CD14-positive monocyte (primary cell): Measurements from ENCODE around the gene EDEM1. TPM values are rescaled to one million over a fixed set of nuclear protein-coding genes. Genes with fewer than 3 reads are reported as not detected.
A peak's percentile ranks its signal among the peaks of the same experiment; 100 is the strongest.

Experiments
- DNase-seq, 3 donors: peaks; one replicate each; pipeline ENCODE4 v3.0.0-alpha.2; 2011 to 2022
- H2AFZ ChIP-seq: 2 replicates; pipeline ENCODE4 v1.6.0; 2012; ENCODE audit warnings: mild to moderate bottlenecking, low read depth, low read length, inconsistent platforms; ENCODE audit not compliant: insufficient read depth, poor library complexity, severe bottlenecking
- H3K27ac ChIP-seq, 2 donors: 1 replicate in 1 of 2; 2 replicates in 1 of 2; pipeline ENCODE4 v1.5.1; 2012 to 2013; ENCODE audit warnings: low read length in 2 of 2, control low read depth in 1 of 2, inconsistent platforms in 1 of 2, low read depth in 1 of 2, mild to moderate bottlenecking in 1 of 2
- H3K27me3 ChIP-seq, 2 donors: one replicate each; pipeline versions ENCODE4 v1.6.0 to v1.6.1; 2011 to 2013; ENCODE audit warnings: low read length in 2 of 2; ENCODE audit not compliant: control insufficient read depth in 2 of 2, insufficient read depth in 2 of 2
- H3K36me3 ChIP-seq, 2 donors: replicated peaks in 1 of 2; 1 replicate in 1 of 2; 2 replicates in 1 of 2; pipeline versions ENCODE4 v1.5.1 to v1.6.1; 2012 to 2013; ENCODE audit warnings: low read length in 2 of 2, control low read depth in 1 of 2, inconsistent platforms in 1 of 2, mild to moderate bottlenecking in 1 of 2; ENCODE audit not compliant: insufficient read depth in 2 of 2, control insufficient read depth in 1 of 2
- H3K4me1 ChIP-seq, 2 donors: 1 replicate in 1 of 2; 2 replicates in 1 of 2; pipeline versions ENCODE4 v1.5.1 to v1.6.1; 2012 to 2013; ENCODE audit warnings: low read length in 2 of 2, control low read depth in 1 of 2, inconsistent platforms in 1 of 2, mild to moderate bottlenecking in 1 of 2, moderate library complexity in 1 of 2; ENCODE audit not compliant: insufficient read depth in 2 of 2, control insufficient read depth in 1 of 2
- H3K4me2 ChIP-seq: replicated peaks from 2 replicates; pipeline ENCODE3; 2012; ENCODE audit warnings: low read length, moderate library complexity, mild to moderate bottlenecking; ENCODE audit not compliant: poor library complexity, severe bottlenecking; ENCODE audit errors: extremely low read depth
- H3K4me3 ChIP-seq, 3 experiments: fragments of 200-600 bp in 1 of 3; sonication (generic) in 1 of 3; replicated peaks in 1 of 3; 1 replicate in 2 of 3; 2 replicates in 1 of 3; pipeline ENCODE4 v1.5.1; 2011 to 2013; ENCODE audit warnings: low read length in 3 of 3, mild to moderate bottlenecking in 3 of 3, control low read depth in 2 of 3, low read depth in 2 of 3, inconsistent platforms in 1 of 3, moderate library complexity in 1 of 3
- H3K79me2 ChIP-seq: 2 replicates; pipeline ENCODE4 v1.6.0; 2012; ENCODE audit warnings: mild to moderate bottlenecking, control low read depth, inconsistent platforms, low read length, moderate library complexity; ENCODE audit not compliant: insufficient read depth
- H3K9ac ChIP-seq: 2 replicates; pipeline ENCODE4 v1.6.0; 2017; ENCODE audit warnings: low read length, mild to moderate bottlenecking; ENCODE audit not compliant: insufficient read depth, poor library complexity, severe bottlenecking
- H3K9me3 ChIP-seq, 2 donors: replicated peaks in 1 of 2; 1 replicate in 1 of 2; 2 replicates in 1 of 2; pipeline versions ENCODE4 v1.5.1 to v1.6.1; 2012 to 2013; ENCODE audit warnings: low read length in 2 of 2, control low read depth in 1 of 2; ENCODE audit not compliant: control insufficient read depth in 1 of 2, insufficient read depth in 1 of 2
- H4K20me1 ChIP-seq: 2 replicates; pipeline ENCODE4 v1.6.0; 2012; ENCODE audit warnings: mild to moderate bottlenecking, low read length, control low read depth, moderate library complexity; ENCODE audit not compliant: insufficient read depth
- H3K27ac Mint-ChIP-seq, 7 donors: one replicate each; pipeline ENCODE4 v1.8.0; 2020; ENCODE audit warnings: mild to moderate bottlenecking in 7 of 7, mixed read lengths in 7 of 7, moderate library complexity in 6 of 7, inconsistent platforms in 2 of 7
- H3K27me3 Mint-ChIP-seq, 3 donors: one replicate each; pipeline ENCODE4 v1.8.0; 2021 to 2022; ENCODE audit warnings: low read depth in 3 of 3, mild to moderate bottlenecking in 3 of 3, mixed read lengths in 3 of 3, moderate library complexity in 3 of 3, inconsistent platforms in 1 of 3
- H3K36me3 Mint-ChIP-seq, 2 donors: one replicate each; pipeline ENCODE4 v1.8.0; 2020; ENCODE audit warnings: mixed read lengths in 2 of 2, inconsistent platforms in 1 of 2, mild to moderate bottlenecking in 1 of 2
- H3K4me1 Mint-ChIP-seq: one replicate; pipeline ENCODE4 v1.8.0; 2020; ENCODE audit warnings: mild to moderate bottlenecking, mixed read lengths
- H3K4me3 Mint-ChIP-seq, 2 donors: one replicate each; pipeline ENCODE4 v1.8.0; 2020; ENCODE audit warnings: mild to moderate bottlenecking in 2 of 2, mixed read lengths in 2 of 2, moderate library complexity in 1 of 2
- H3K9me3 Mint-ChIP-seq, 7 donors: one replicate each; pipeline ENCODE4 v1.8.0; 2020 to 2022; ENCODE audit warnings: mixed read lengths in 7 of 7, mild to moderate bottlenecking in 6 of 7, moderate library complexity in 6 of 7, inconsistent platforms in 2 of 7
- CTCF ChIP-seq: fragments of 200-600 bp; IDR thresholded peaks from one replicate; pipeline ENCODE4 v1.8.0; 2022; ENCODE audit warnings: antibody characterized with exemption, mild to moderate bottlenecking
- WGBS: methylation state at CpG from one replicate; pipeline ENCODE4 v1.1.5; 2013; ENCODE audit warnings: missing lambda C conversion rate; ENCODE audit not compliant: insufficient coverage; 5-methylcytosine and 5-hydroxymethylcytosine counted together
- intact Hi-C, 2 donors: fragments of 100-400 bp; cut with micrococcal nuclease; formaldehyde crosslinking; loops; one replicate each; pipeline versions ENCODE4 v1.15.0 to v1.15.1; 2023
- polyA plus RNA-seq, 3 donors: library from polyadenylated mRNA; depleted of rRNA in 1 of 3; unstranded in 2 of 3; stranded (reverse) in 1 of 3; fragments of 300-500 nt in 2 of 3; fragments of >200 nt in 1 of 3; fragmentation: Illumina TruSeq in 2 of 3; gene quantifications; 1 replicate in 2 of 3; 2 replicates in 1 of 3; pipeline ENCODE4 v1.2.3, GENCODE V29; 2012 to 2021

EDEM1 gene
- polyA plus RNA-seq, 3 donors: 17.5 to 31.7 (median 23.7) TPM

GRCh38 chr3:5160321-5160720 lies 27.2 kb upstream of the EDEM1 start:
- H3K79me2 ChIP-seq: peaks cover 100% of the 10 kb centered on the region
- peaks cover 0 to 2% (median 0%) of the 10 kb centered on the region in 3 donors for H3K27me3 Mint-ChIP-seq
- H2AFZ ChIP-seq: no peak overlapping the region
- no peaks in the 10 kb centered on the region for H3K9me3 ChIP-seq
- H3K9ac ChIP-seq: no peak overlapping the region
- H3K4me1 ChIP-seq: peaks cover 5 to 9% of the 10 kb centered on the region in 2 donors
- peaks cover 100% of the 10 kb centered on the region for H4K20me1 ChIP-seq
- peaks cover 1 to 20% of the 10 kb centered on the region in 2 donors for H3K36me3 Mint-ChIP-seq
- H3K36me3 ChIP-seq: peaks cover 0 to 7% of the 10 kb centered on the region in 2 donors
- no CpG with 5 or more reads among the region's 3 CpGs for WGBS
- H3K4me2 ChIP-seq: no peak overlapping the region
- DNase-seq: no peak
- H3K27ac ChIP-seq: peak overlapping the region in 1 of 2 donors; percentile 10
- H3K27me3 ChIP-seq: no peaks in the 10 kb centered on the region
- intact Hi-C loops: no loop called here
- no peak overlapping the region for H3K4me3 ChIP-seq
- peak overlapping the region in 1 of 7 donors; percentile 46 for H3K27ac Mint-ChIP-seq
- no peak for TF ChIP-seq CTCF
- H3K4me1 Mint-ChIP-seq: peaks cover 44% of the 10 kb centered on the region
- no peak overlapping the region for H3K4me3 Mint-ChIP-seq
- H3K9me3 Mint-ChIP-seq: no peaks in the 10 kb centered on the region

DNA sequence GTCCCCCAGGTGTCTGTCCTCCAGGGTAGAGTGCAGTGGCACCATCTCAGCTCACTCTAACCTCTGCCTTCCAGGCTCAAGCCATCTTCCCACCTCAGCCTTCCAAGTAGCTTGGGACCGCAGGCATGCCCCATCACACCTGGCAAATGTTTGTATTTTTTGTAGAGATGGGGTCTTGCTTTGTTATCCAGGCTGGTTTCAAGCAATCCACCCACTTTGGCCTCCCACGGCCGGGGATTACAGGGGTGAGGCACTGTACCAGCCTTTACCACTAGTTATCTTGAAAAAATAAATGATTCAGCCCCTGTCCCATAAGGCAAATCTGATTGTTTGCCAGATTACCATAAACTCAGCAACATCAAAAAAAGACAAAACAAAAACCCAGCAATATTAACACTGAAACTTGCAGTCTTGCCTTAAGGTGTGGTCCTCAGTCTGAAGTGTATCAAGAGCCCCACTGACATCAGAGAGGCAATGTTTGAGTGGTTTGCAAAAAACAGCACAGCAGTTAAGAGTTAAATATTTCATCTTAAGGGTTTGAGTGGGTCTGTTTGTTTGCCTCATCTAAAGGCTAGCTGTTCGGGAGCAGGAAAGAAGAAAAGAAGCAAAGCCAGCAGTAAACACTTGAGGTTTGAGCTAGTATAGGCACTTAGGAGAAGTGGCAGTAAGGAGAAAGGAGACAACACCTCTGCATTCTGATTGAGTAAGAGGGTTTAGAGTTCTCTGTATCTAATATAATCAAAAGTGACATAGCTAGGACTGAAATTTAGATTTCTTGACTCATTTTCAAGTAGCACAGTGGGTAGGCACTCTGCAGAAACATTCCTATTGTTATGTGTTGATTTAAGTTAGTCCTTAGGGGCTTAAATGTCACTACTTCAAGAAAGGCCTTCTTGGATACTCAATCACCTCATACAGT lies 26.3 kb upstream of the EDEM1 start:
- TF ChIP-seq CTCF: no peak
- H3K4me1 ChIP-seq: peaks cover 9 to 18% of the 10 kb centered on the region in 2 donors
- Mint-ChIP-seq H3K36me3 (peaks cover 1 to 16% of the 10 kb centered on the region in 2 donors), H3K9me3 (no peaks in the 10 kb centered on the region), H3K4me3 (no peak overlapping the region), H3K27ac (peak overlapping the region in 5 of 7 donors; percentile 44 to 66 (median 61)), H3K4me1 (peaks cover 49% of the 10 kb centered on the region), H3K27me3 (peaks cover 0 to 2% (median 0%) of the 10 kb centered on the region in 3 donors)
- intact Hi-C loops: no loop called here
- H3K9ac ChIP-seq: no peak overlapping the region
- peaks cover 100% of the 10 kb centered on the region for H4K20me1 ChIP-seq
- no peaks in the 10 kb centered on the region for H3K27me3 ChIP-seq
- no peaks in the 10 kb centered on the region for H3K9me3 ChIP-seq
- no peak for DNase-seq
- peak overlapping the region in 1 of 2 donors; percentile 60 for H3K27ac ChIP-seq
- H3K4me2 ChIP-seq: no peak overlapping the region
- H3K4me3 ChIP-seq: no peak overlapping the region
- H3K79me2 ChIP-seq: peaks cover 100% of the 10 kb centered on the region
- 56% methylated on average over 1 of the region's 4 CpGs for WGBS
- no peak overlapping the region for H2AFZ ChIP-seq
- peaks cover 0 to 7% of the 10 kb centered on the region in 2 donors for H3K36me3 ChIP-seq
